SK-N-MC (cell line): ENCODE data around the gene RSU1.

Source experiments
- EZH2 ChIP-seq: fragments of 200-600 bp; sonication (generic); IDR thresholded peaks from one replicate; pipeline ENCODE4 v1.6.1; 2017; ENCODE audit warnings: antibody characterized with exemption
- FOXP2 ChIP-seq: optimal IDR thresholded peaks from 2 replicates; pipeline ENCODE3; 2011; ENCODE audit warnings: mild to moderate bottlenecking, moderate library complexity; ENCODE audit not compliant: insufficient read depth; ENCODE audit errors: extremely low read length, control extremely low read depth
- POLR2AphosphoS5 ChIP-seq: IDR thresholded peaks from 2 replicates; pipeline ENCODE4 v1.6.1; 2012; ENCODE audit warnings: mild to moderate bottlenecking, low read depth, low read length, borderline replicate concordance

GRCh38 chr10:16599662-16600061, 217.6 kb downstream of the RSU1 start:
- TF ChIP-seq POLR2AphosphoS5 (no peak), EZH2 (no peak), FOXP2 (no peak)
